CD14-positive monocyte (primary cell): ENCODE measurements around the gene CENPQ. TPM values are rescaled to one million over a fixed set of nuclear protein-coding genes. Genes with fewer than 3 reads are reported as not detected.
"Not testable (repeated sequence)": the region's sequence is repeated elsewhere in the genome, so short reads cannot be mapped to it uniquely, and the experiment has no call there.

Experiments used
- DNase-seq, 3 donors: peaks; one replicate each; pipeline ENCODE4 v3.0.0-alpha.2; 2011 to 2022
- H2AFZ ChIP-seq: 2 replicates; pipeline ENCODE4 v1.6.0; 2012; ENCODE audit warnings: mild to moderate bottlenecking, low read depth, low read length, inconsistent platforms; ENCODE audit not compliant: insufficient read depth, poor library complexity, severe bottlenecking
- H3K27ac ChIP-seq, 2 donors: 1 replicate in 1 of 2; 2 replicates in 1 of 2; pipeline ENCODE4 v1.5.1; 2012 to 2013; ENCODE audit warnings: low read length in 2 of 2, control low read depth in 1 of 2, inconsistent platforms in 1 of 2, low read depth in 1 of 2, mild to moderate bottlenecking in 1 of 2
- H3K27me3 ChIP-seq, 2 donors: one replicate each; pipeline versions ENCODE4 v1.6.0 to v1.6.1; 2011 to 2013; ENCODE audit warnings: low read length in 2 of 2; ENCODE audit not compliant: control insufficient read depth in 2 of 2, insufficient read depth in 2 of 2
- H3K36me3 ChIP-seq, 2 donors: replicated peaks in 1 of 2; 1 replicate in 1 of 2; 2 replicates in 1 of 2; pipeline versions ENCODE4 v1.5.1 to v1.6.1; 2012 to 2013; ENCODE audit warnings: low read length in 2 of 2, control low read depth in 1 of 2, inconsistent platforms in 1 of 2, mild to moderate bottlenecking in 1 of 2; ENCODE audit not compliant: insufficient read depth in 2 of 2, control insufficient read depth in 1 of 2
- H3K4me1 ChIP-seq, 2 donors: 1 replicate in 1 of 2; 2 replicates in 1 of 2; pipeline versions ENCODE4 v1.5.1 to v1.6.1; 2012 to 2013; ENCODE audit warnings: low read length in 2 of 2, control low read depth in 1 of 2, inconsistent platforms in 1 of 2, mild to moderate bottlenecking in 1 of 2, moderate library complexity in 1 of 2; ENCODE audit not compliant: insufficient read depth in 2 of 2, control insufficient read depth in 1 of 2
- H3K4me2 ChIP-seq: replicated peaks from 2 replicates; pipeline ENCODE3; 2012; ENCODE audit warnings: low read length, moderate library complexity, mild to moderate bottlenecking; ENCODE audit not compliant: poor library complexity, severe bottlenecking; ENCODE audit errors: extremely low read depth
- H3K4me3 ChIP-seq, 3 experiments: fragments of 200-600 bp in 1 of 3; sonication (generic) in 1 of 3; replicated peaks in 1 of 3; 1 replicate in 2 of 3; 2 replicates in 1 of 3; pipeline ENCODE4 v1.5.1; 2011 to 2013; ENCODE audit warnings: low read length in 3 of 3, mild to moderate bottlenecking in 3 of 3, control low read depth in 2 of 3, low read depth in 2 of 3, inconsistent platforms in 1 of 3, moderate library complexity in 1 of 3
- H3K79me2 ChIP-seq: 2 replicates; pipeline ENCODE4 v1.6.0; 2012; ENCODE audit warnings: mild to moderate bottlenecking, control low read depth, inconsistent platforms, low read length, moderate library complexity; ENCODE audit not compliant: insufficient read depth
- H3K9ac ChIP-seq: 2 replicates; pipeline ENCODE4 v1.6.0; 2017; ENCODE audit warnings: low read length, mild to moderate bottlenecking; ENCODE audit not compliant: insufficient read depth, poor library complexity, severe bottlenecking
- H3K9me3 ChIP-seq, 2 donors: replicated peaks in 1 of 2; 1 replicate in 1 of 2; 2 replicates in 1 of 2; pipeline versions ENCODE4 v1.5.1 to v1.6.1; 2012 to 2013; ENCODE audit warnings: low read length in 2 of 2, control low read depth in 1 of 2; ENCODE audit not compliant: control insufficient read depth in 1 of 2, insufficient read depth in 1 of 2
- H4K20me1 ChIP-seq: 2 replicates; pipeline ENCODE4 v1.6.0; 2012; ENCODE audit warnings: mild to moderate bottlenecking, low read length, control low read depth, moderate library complexity; ENCODE audit not compliant: insufficient read depth
- H3K27ac Mint-ChIP-seq, 7 donors: one replicate each; pipeline ENCODE4 v1.8.0; 2020; ENCODE audit warnings: mild to moderate bottlenecking in 7 of 7, mixed read lengths in 7 of 7, moderate library complexity in 6 of 7, inconsistent platforms in 2 of 7
- H3K27me3 Mint-ChIP-seq, 3 donors: one replicate each; pipeline ENCODE4 v1.8.0; 2021 to 2022; ENCODE audit warnings: low read depth in 3 of 3, mild to moderate bottlenecking in 3 of 3, mixed read lengths in 3 of 3, moderate library complexity in 3 of 3, inconsistent platforms in 1 of 3
- H3K36me3 Mint-ChIP-seq, 2 donors: one replicate each; pipeline ENCODE4 v1.8.0; 2020; ENCODE audit warnings: mixed read lengths in 2 of 2, inconsistent platforms in 1 of 2, mild to moderate bottlenecking in 1 of 2
- H3K4me1 Mint-ChIP-seq: one replicate; pipeline ENCODE4 v1.8.0; 2020; ENCODE audit warnings: mild to moderate bottlenecking, mixed read lengths
- H3K4me3 Mint-ChIP-seq, 2 donors: one replicate each; pipeline ENCODE4 v1.8.0; 2020; ENCODE audit warnings: mild to moderate bottlenecking in 2 of 2, mixed read lengths in 2 of 2, moderate library complexity in 1 of 2
- H3K9me3 Mint-ChIP-seq, 7 donors: one replicate each; pipeline ENCODE4 v1.8.0; 2020 to 2022; ENCODE audit warnings: mixed read lengths in 7 of 7, mild to moderate bottlenecking in 6 of 7, moderate library complexity in 6 of 7, inconsistent platforms in 2 of 7
- WGBS: methylation state at CpG from one replicate; pipeline ENCODE4 v1.1.5; 2013; ENCODE audit warnings: missing lambda C conversion rate; ENCODE audit not compliant: insufficient coverage; 5-methylcytosine and 5-hydroxymethylcytosine counted together
- intact Hi-C, 2 donors: fragments of 100-400 bp; cut with micrococcal nuclease; formaldehyde crosslinking; loops; one replicate each; pipeline versions ENCODE4 v1.15.0 to v1.15.1; 2023
- polyA plus RNA-seq, 3 donors: library from polyadenylated mRNA; depleted of rRNA in 1 of 3; unstranded in 2 of 3; stranded (reverse) in 1 of 3; fragments of 300-500 nt in 2 of 3; fragments of >200 nt in 1 of 3; fragmentation: Illumina TruSeq in 2 of 3; gene quantifications; 1 replicate in 2 of 3; 2 replicates in 1 of 3; pipeline ENCODE4 v1.2.3, GENCODE V29; 2012 to 2021
- TF ChIP-seq, protein P1 (sequence below): fragments of 200-600 bp; IDR thresholded peaks from one replicate; pipeline ENCODE4 v1.8.0; 2022; ENCODE audit warnings: antibody characterized with exemption, mild to moderate bottlenecking

The CENPQ gene
- polyA plus RNA-seq, 3 donors: 0.87 to 3.3 (median 3.0) TPM

GRCh38 chr6:49479308-49479970 lies 16.3 kb downstream of the CENPQ start:
- no peak overlapping the region for H3K9ac ChIP-seq
- no peaks in the 10 kb centered on the region for H3K27me3 ChIP-seq
- H3K4me2 ChIP-seq: no peak overlapping the region
- Mint-ChIP-seq H3K27me3 (peaks cover 0 to 2% (median 0%) of the 10 kb centered on the region in 3 donors), H3K27ac (no peak overlapping the region), H3K4me3 (no peak overlapping the region), H3K4me1 (no peaks in the 10 kb centered on the region), H3K9me3 (peaks cover 2 to 10% (median 6%) of the 10 kb centered on the region in 7 donors), H3K36me3 (peaks cover 23 to 34% of the 10 kb centered on the region in 2 donors)
- H3K4me3 ChIP-seq: no peak overlapping the region
- H3K36me3 ChIP-seq: peaks cover 0 to 14% of the 10 kb centered on the region in 2 donors
- H3K9me3 ChIP-seq: no peaks in the 10 kb centered on the region
- no peaks in the 10 kb centered on the region for H3K79me2 ChIP-seq
- H4K20me1 ChIP-seq: no peaks in the 10 kb centered on the region
- H3K27ac ChIP-seq: no peak overlapping the region
- intact Hi-C loops: no loop called here
- TF ChIP-seq, protein P1, sequence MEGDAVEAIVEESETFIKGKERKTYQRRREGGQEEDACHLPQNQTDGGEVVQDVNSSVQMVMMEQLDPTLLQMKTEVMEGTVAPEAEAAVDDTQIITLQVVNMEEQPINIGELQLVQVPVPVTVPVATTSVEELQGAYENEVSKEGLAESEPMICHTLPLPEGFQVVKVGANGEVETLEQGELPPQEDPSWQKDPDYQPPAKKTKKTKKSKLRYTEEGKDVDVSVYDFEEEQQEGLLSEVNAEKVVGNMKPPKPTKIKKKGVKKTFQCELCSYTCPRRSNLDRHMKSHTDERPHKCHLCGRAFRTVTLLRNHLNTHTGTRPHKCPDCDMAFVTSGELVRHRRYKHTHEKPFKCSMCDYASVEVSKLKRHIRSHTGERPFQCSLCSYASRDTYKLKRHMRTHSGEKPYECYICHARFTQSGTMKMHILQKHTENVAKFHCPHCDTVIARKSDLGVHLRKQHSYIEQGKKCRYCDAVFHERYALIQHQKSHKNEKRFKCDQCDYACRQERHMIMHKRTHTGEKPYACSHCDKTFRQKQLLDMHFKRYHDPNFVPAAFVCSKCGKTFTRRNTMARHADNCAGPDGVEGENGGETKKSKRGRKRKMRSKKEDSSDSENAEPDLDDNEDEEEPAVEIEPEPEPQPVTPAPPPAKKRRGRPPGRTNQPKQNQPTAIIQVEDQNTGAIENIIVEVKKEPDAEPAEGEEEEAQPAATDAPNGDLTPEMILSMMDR: no peak
- no peaks in the 10 kb centered on the region for H3K4me1 ChIP-seq
- DNase-seq: no peak
- no CpG with 5 or more reads among the region's 3 CpGs for WGBS
- no peak overlapping the region for H2AFZ ChIP-seq

DNA sequence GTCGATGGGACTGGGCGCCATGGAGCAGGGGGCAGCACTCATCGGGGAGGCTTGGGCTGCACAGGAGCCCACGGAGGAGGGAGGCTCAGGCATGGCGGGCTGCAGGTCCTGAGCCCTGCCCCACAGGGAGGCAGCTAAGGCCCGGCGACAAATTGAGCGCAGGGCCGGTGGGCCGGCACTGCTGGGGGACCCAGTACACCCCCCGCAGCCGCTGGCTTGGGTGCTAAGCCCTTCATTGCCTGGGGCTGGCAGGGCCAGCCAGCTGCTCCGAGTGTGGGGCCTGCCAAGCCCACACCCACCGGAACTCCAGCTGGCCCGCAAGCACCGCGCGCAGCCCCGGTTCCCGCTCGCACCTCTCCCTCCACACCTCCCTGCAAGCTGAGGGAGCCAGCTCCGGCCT lies 18.7 kb downstream of the CENPQ start:
- H3K36me3 ChIP-seq: peaks cover 0 to 19% of the 10 kb centered on the region in 2 donors
- H2AFZ ChIP-seq, DNase-seq, H3K79me2 ChIP-seq, H3K9me3 ChIP-seq, H3K27me3 ChIP-seq, intact Hi-C loops, H4K20me1 ChIP-seq, H3K9me3 Mint-ChIP-seq, H3K4me1 Mint-ChIP-seq, H3K4me3 Mint-ChIP-seq, H3K4me1 ChIP-seq, H3K9ac ChIP-seq, H3K4me2 ChIP-seq, H3K27ac Mint-ChIP-seq, H3K4me3 ChIP-seq, H3K27ac ChIP-seq, H3K27me3 Mint-ChIP-seq: not testable (repeated sequence)
- over 99% methylated on average over 12 of the region's 22 CpGs for WGBS
- H3K36me3 Mint-ChIP-seq: peaks cover 19 to 40% of the 10 kb centered on the region in 2 donors

DNA sequence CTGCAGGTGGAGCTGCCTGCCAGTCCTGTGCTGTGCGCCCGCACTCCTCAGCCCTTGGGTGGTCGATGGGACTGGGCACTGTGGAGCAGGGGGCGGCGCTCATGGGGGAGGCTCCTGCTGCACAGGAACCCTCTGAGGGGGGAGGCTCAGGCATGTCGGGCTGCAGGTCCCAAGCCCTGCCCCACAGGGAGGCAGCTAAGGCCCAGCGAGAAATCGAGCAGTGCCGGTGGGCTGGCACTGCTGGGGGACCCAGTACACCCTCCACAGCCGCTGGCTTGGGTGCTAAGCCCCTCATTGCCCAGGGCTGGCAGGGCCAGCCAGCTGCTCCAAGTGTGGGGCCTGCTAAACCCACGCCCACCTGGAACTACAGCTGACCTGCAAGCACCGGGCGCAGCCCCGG lies 20.2 kb downstream of the CENPQ start:
- H3K4me2 ChIP-seq, H3K9me3 ChIP-seq, H3K27me3 Mint-ChIP-seq, H3K9ac ChIP-seq, H3K79me2 ChIP-seq, H3K27me3 ChIP-seq, H2AFZ ChIP-seq, H3K4me1 Mint-ChIP-seq, H4K20me1 ChIP-seq, H3K4me3 ChIP-seq, intact Hi-C loops, H3K27ac ChIP-seq, DNase-seq, H3K27ac Mint-ChIP-seq, H3K4me1 ChIP-seq, H3K9me3 Mint-ChIP-seq, H3K4me3 Mint-ChIP-seq: not testable (repeated sequence)
- peaks cover 22 to 48% of the 10 kb centered on the region in 2 donors for H3K36me3 Mint-ChIP-seq
- peaks cover 0 to 15% of the 10 kb centered on the region in 2 donors for H3K36me3 ChIP-seq
- 92% methylated on average over 7 of the region's 14 CpGs for WGBS
